ENCODE measurements around the gene TMEM87B. TPM values are rescaled to one million over a fixed set of nuclear protein-coding genes. Genes with fewer than 3 reads are reported as not detected.

TMEM87B gene
- total RNA-seq, 1 experiment from 2014 or later = 14.8 TPM

- Histone ChIP-seq H3K4me2 (ENCODE audit: low read length) (no peak overlapping the region), H3K27ac (ENCODE audit: low read depth, low read length) (no peak overlapping the region), H3K9me2 (ENCODE audit: insufficient read depth) (no peaks in the 10 kb centered on the region), H3K9ac (ENCODE audit: low read length) (no peak overlapping the region), H3K79me2 (ENCODE audit: insufficient read depth, low read length) (no peaks in the 10 kb centered on the region), H4K20me1 (ENCODE audit: insufficient read depth) (no peaks in the 10 kb centered on the region), H3K9me3 (ENCODE audit: control insufficient read depth in 1 of 2, insufficient read depth in 1 of 2, low read depth in 1 of 2, low read length in 2 of 2) (no peaks in the 10 kb centered on the region), H3K36me3 (ENCODE audit: control insufficient read depth in 1 of 2, insufficient read depth in 2 of 2, low read length in 2 of 2) (peaks cover 2 to 10% of the 10 kb centered on the region in 2 experiments; a peak in 1 of 4 replicates), H3K4me1 (ENCODE audit: control insufficient read depth in 1 of 2, insufficient read depth in 2 of 2, low read length in 2 of 2) (peaks cover 0 to 4% of the 10 kb centered on the region in 2 experiments; a peak in 1 of 4 replicates), H2AFZ (ENCODE audit: low read depth, low read length, poor library complexity, severe bottlenecking) (no peak overlapping the region), H3K4me3 (replicated peaks in 1 of 2; ENCODE audit: low read depth in 1 of 2, low read length in 2 of 2) (no peak overlapping the region), H3K27me3 (ENCODE audit: insufficient read depth, low read length) (no peaks in the 10 kb centered on the region)
- TF ChIP-seq RAD21 (IDR thresholded peaks at IDR 0.05; ENCODE audit: low read depth) = no peak
- TF ChIP-seq ZNF274 (IDR thresholded peaks at IDR 0.05; ENCODE audit: low read depth, low read length) = no peak
- no peak for TF ChIP-seq MAX (IDR thresholded peaks at IDR 0.05)
- no peak for TF ChIP-seq ZFX (IDR thresholded peaks at IDR 0.05)
- TF ChIP-seq SP1 (IDR thresholded peaks at IDR 0.05; ENCODE audit: low read depth) = no peak
- no peak for TF ChIP-seq CBX3 (IDR thresholded peaks at IDR 0.05; ENCODE audit: low read depth)
- TF ChIP-seq REST (IDR thresholded peaks at IDR 0.05; ENCODE audit: low read depth) = no peak
- TF ChIP-seq FOSL1 (IDR thresholded peaks at IDR 0.05; ENCODE audit: low read depth) = no peak
- TF ChIP-seq SRF (IDR thresholded peaks at IDR 0.05; ENCODE audit: low read depth) = no peak
- no peak for TF ChIP-seq POLR2A (IDR thresholded peaks at IDR 0.05; ENCODE audit: borderline replicate concordance, extremely low read depth, insufficient read depth, insufficient read length)
- TF ChIP-seq CEBPB (IDR thresholded peaks at IDR 0.05; ENCODE audit: low read depth) = no peak
- TF ChIP-seq ELF1 (IDR thresholded peaks at IDR 0.05; ENCODE audit: borderline replicate concordance, low read depth) = no peak
- no peak for TF ChIP-seq TCF7L2 (IDR thresholded peaks at IDR 0.05; ENCODE audit: borderline replicate concordance, extremely low read depth, insufficient read depth, insufficient read length)
- no peak for TF ChIP-seq EZH2phosphoT487 (IDR thresholded peaks at IDR 0.05; ENCODE audit: borderline replicate concordance)
- no peak for TF ChIP-seq ZBTB33 (IDR thresholded peaks at IDR 0.05; ENCODE audit: extremely low read depth, insufficient replicate concordance, low read length)
- no peak for TF ChIP-seq YY1 (IDR thresholded peaks at IDR 0.05; ENCODE audit: extremely low read depth, insufficient replicate concordance, low read depth, low read length)
- ATAC-seq (no peak), DNase-seq (ENCODE audit: low read depth, low spot score) (no peak)
- intact Hi-C loops (cut with micrococcal nuclease) = no loop called here
- BruUV-seq (replicated peaks) = no TSS peak
- CTCF ChIA-PET = no interaction called here
- POLR2A ChIA-PET = no interaction called here
- RAD21 ChIA-PET (ENCODE audit: low non-redundant PET in 1 of 2, low total read pairs in 2 of 2, uncharacterized antibody in 2 of 2, unreplicated experiment in 2 of 2) = no interaction called here
These were observed 10.4 kb downstream of the TMEM87B start for GRCh38 chr2:112065486-112065885.

Data from HCT116 (cell line).